DND-41 (cell line): ENCODE results near the gene OR2A2.

ENCODE experiments used
- CTCF ChIP-seq: IDR thresholded peaks from 2 replicates; pipeline ENCODE4 v1.5.1; 2012; ENCODE audit warnings: borderline replicate concordance, low read length, moderate library complexity, mild to moderate bottlenecking; ENCODE audit not compliant: poor library complexity, severe bottlenecking; ENCODE audit errors: extremely low read depth
- EZH2 ChIP-seq: IDR thresholded peaks from 3 replicates; pipeline ENCODE4 v1.6.1; 2012; ENCODE audit warnings: borderline replicate concordance, low read depth, mild to moderate bottlenecking, moderate library complexity, low read length, inconsistent platforms; ENCODE audit not compliant: severe bottlenecking

DNA sequence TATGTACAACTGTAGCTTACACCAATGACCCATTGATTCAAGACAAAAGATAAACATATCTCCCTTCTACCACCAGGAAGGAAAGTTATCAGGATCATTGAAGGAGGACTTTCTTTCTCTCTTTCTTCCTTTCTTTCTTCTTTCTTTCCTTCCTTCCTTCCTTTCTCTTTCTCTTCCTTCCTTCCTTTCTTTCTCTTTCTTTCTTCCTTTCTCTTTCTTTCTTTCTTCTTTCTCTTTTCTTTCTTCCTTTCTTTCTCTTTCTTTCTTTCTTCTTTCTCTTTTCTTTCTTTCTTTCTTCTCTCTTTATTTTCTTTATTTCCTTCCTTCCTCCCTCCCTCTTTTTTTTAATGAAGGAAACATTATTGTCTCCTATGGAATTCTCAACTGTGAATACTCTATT is 10.6 kb upstream of the OR2A2 start:
- TF ChIP-seq CTCF, result no peak
- TF ChIP-seq EZH2, result no peak
